OCI-LY1 (cell line): ENCODE results near the gene ANTXR1.
"Not testable (repeated sequence)": the region's sequence is repeated elsewhere in the genome, so short reads cannot be mapped to it uniquely, and the experiment has no call there.

Experiments used
- CTCF ChIP-seq: fragments of 200-600 bp; sonication (generic), shearing (Covaris generic); IDR thresholded peaks from 2 replicates; pipeline ENCODE4 v1.5.1; 2017; ENCODE audit warnings: mild to moderate bottlenecking, antibody characterized with exemption, low read length, moderate library complexity, mixed read lengths
- EZH2 ChIP-seq: fragments of 200-600 bp; sonication (generic), shearing (Covaris generic); IDR thresholded peaks from 2 replicates; pipeline ENCODE4 v1.8.0; 2017; ENCODE audit warnings: borderline replicate concordance, mixed run types, mild to moderate bottlenecking, antibody characterized with exemption, low read length, moderate library complexity, mixed read lengths

GRCh38 chr2:69259994-69260591 lies 247.1 kb downstream of the ANTXR1 start:
- TF ChIP-seq CTCF, EZH2: not testable (repeated sequence)
